MG63 (cell line): Measurements from ENCODE around the gene IL17C. TPM values are rescaled to one million over a fixed set of nuclear protein-coding genes. Genes with fewer than 3 reads are reported as not detected.

ENCODE experiments used
- DNase-seq: peaks from one replicate; pipeline ENCODE4 v3.0.0-alpha.2; 2020
- H3K27me3 ChIP-seq: fragments of 250-450 bp; sonication (Bioruptor Pico); 2 replicates; pipeline ENCODE4 v1.5.1; 2020; ENCODE audit warnings: mild to moderate bottlenecking, moderate library complexity
- H3K36me3 ChIP-seq: fragments of 250-450 bp; sonication (Bioruptor Pico); 2 replicates; pipeline ENCODE4 v1.5.1; 2020; ENCODE audit warnings: mild to moderate bottlenecking, moderate library complexity
- H3K4me3 ChIP-seq: fragments of 250-450 bp; sonication (Bioruptor Pico); 2 replicates; pipeline ENCODE4 v1.5.1; 2020; ENCODE audit warnings: mild to moderate bottlenecking, moderate library complexity
- H3K9me3 ChIP-seq: fragments of 250-450 bp; sonication (Bioruptor Pico); 2 replicates; pipeline ENCODE4 v1.5.1; 2020; ENCODE audit warnings: mild to moderate bottlenecking, moderate library complexity
- total RNA-seq: library from RNA; depleted of rRNA; stranded (reverse); fragments of >200 nt; shearing (Covaris generic); gene quantifications from 2 replicates; pipeline ENCODE4 v1.2.3, GENCODE V29; 2014; ENCODE audit warnings: low replicate concordance; rRNA removed

Gene IL17C, protein sequence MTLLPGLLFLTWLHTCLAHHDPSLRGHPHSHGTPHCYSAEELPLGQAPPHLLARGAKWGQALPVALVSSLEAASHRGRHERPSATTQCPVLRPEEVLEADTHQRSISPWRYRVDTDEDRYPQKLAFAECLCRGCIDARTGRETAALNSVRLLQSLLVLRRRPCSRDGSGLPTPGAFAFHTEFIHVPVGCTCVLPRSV
- not detected in 2 replicates for total RNA-seq

GRCh38 chr16:88638323-88639230, at the start of gene IL17C:
Gene IL17C, plus strand, starts transcription at chr16:88638572. Its CDS starts 70 bp downstream, at chr16:88638642.
- no peak within 1 kb of the TSS for H3K4me3 ChIP-seq
- no peak for DNase-seq

DNA sequence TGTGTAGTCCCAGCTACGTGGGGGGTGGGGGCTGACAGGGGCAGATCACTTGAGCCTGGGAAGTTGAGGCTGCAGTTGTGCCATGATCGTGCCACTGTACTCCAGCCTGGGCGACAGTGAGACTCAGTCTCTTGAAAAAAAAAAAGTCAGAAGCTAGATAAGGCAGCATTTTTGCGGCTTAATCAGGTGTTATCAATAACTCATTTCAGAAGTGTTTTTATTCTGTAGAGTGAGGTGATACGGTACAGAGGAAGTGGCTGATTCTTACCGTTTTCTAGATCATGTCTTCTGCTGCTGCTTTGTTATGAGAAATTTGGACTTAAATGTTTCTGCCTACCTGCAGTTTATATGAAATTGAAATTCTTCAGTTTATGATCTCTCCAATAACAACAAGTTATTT, 49.6 kb upstream of the IL17C start:
- H3K27me3 ChIP-seq: no peaks in the 10 kb centered on the region
- DNase-seq: no peak
- H3K4me3 ChIP-seq: no peak overlapping the region
- no peaks in the 10 kb centered on the region for H3K9me3 ChIP-seq
- peaks cover 2% of the 10 kb centered on the region; the same call in 1 of the 2 replicates for H3K36me3 ChIP-seq

More at GRCh38 chr16:88638323-88639230, at the start of gene IL17C:
- no peaks in the 10 kb centered on the region for H3K27me3 ChIP-seq
- H3K9me3 ChIP-seq: no peaks in the 10 kb centered on the region
- H3K36me3 ChIP-seq: no peaks in the 10 kb centered on the region

- H3K27me3 ChIP-seq: no peaks in the 10 kb centered on the region
- DNase-seq: no peak
- H3K4me3 ChIP-seq: no peak overlapping the region
- H3K9me3 ChIP-seq: no peaks in the 10 kb centered on the region
- H3K36me3 ChIP-seq: peaks cover 2% of the 10 kb centered on the region; the same call in 1 of the 2 replicates
These were observed 48.9 kb upstream of the IL17C start for GRCh38 chr16:88589441-88589840.

DNA sequence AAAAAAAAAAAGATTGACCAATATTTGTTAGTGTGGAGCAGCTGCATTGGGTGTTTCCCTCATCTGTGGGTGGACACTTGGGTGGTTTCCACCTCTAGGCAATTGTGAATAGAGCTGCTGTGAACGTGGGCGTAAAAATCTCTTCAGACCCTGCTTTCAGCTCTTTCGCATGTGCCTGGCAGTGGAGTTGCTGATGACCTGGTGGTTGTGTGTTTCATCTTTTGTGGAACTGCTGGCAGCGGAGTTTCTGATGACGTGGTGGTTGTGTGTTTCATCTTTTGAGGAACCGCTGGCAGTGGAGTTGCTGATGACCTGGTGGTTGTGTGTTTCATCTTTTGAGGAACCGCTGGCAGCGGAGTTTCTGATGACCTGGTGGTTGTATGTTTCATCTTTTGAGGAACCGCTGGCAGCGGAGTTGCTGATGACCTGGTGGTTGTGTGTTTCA, 46.8 kb upstream of the IL17C start:
- H3K9me3 ChIP-seq: no peaks in the 10 kb centered on the region
- H3K27me3 ChIP-seq: no peaks in the 10 kb centered on the region
- no peak for DNase-seq
- H3K36me3 ChIP-seq: no peaks in the 10 kb centered on the region
- H3K4me3 ChIP-seq: no peak overlapping the region

- no peaks in the 10 kb centered on the region for H3K36me3 ChIP-seq
- H3K9me3 ChIP-seq: no peaks in the 10 kb centered on the region
- H3K4me3 ChIP-seq: no peak overlapping the region
- no peak for DNase-seq
- H3K27me3 ChIP-seq: no peaks in the 10 kb centered on the region
These were observed 45.3 kb upstream of the IL17C start for GRCh38 chr16:88593061-88593460.

DNA sequence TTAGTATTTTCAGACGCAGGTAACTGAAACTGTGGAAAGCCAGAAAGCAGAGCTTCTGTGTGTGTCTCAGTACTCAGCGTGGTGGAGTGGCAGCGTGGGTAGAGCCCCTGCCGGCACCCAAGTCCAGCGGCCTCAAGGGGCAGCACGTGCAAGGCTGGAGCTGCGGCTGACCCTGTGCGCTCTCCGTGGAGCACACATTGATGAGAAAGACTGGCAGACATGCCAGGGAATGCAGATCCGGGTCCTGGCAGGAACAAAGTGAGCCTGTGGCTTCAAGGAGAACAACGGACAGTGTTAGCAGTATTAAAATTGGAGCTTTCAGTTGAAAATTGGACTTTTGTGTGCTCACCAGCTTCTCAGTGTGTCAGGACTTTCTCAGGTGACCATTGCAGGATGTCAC, 44.9 kb upstream of the IL17C start:
- H3K27me3 ChIP-seq: no peaks in the 10 kb centered on the region
- no peaks in the 10 kb centered on the region for H3K36me3 ChIP-seq
- H3K4me3 ChIP-seq: no peak overlapping the region
- DNase-seq: no peak
- H3K9me3 ChIP-seq: no peaks in the 10 kb centered on the region

- no peaks in the 10 kb centered on the region for H3K27me3 ChIP-seq
- 0 out of 2 replicates have a peak, but pooled peaks cover 2% of the 10 kb centered on the region for H3K36me3 ChIP-seq
- no peak overlapping the region for H3K4me3 ChIP-seq
- no peak for DNase-seq
- H3K9me3 ChIP-seq: no peaks in the 10 kb centered on the region
These were observed 44.5 kb upstream of the IL17C start for GRCh38 chr16:88593910-88594309.

DNA sequence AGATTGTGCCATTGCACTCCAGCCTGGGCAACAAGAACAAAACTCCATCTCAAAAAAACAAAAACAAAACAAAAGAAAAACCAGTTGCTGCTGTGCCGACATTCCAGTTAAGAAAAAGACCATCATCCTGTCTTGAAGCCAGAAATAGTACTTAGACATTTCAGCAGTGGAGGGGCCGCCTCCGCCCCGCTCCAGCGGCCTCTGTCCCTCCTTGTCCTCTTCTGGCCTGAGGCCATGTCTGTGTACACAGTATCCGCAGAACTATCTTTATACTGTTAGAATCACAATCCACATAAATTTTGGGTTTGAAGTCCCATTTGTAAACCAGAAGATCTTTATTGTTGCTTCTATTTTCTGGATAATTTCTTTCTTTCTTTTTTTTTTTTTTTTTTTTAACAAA, 43.3 kb upstream of the IL17C start:
- DNase-seq: no peak
- Histone ChIP-seq H3K9me3 (no peaks in the 10 kb centered on the region), H3K4me3 (no peak overlapping the region), H3K36me3 (peaks cover 5% of the 10 kb centered on the region; the same call in 1 of the 2 replicates), H3K27me3 (no peaks in the 10 kb centered on the region)

DNA sequence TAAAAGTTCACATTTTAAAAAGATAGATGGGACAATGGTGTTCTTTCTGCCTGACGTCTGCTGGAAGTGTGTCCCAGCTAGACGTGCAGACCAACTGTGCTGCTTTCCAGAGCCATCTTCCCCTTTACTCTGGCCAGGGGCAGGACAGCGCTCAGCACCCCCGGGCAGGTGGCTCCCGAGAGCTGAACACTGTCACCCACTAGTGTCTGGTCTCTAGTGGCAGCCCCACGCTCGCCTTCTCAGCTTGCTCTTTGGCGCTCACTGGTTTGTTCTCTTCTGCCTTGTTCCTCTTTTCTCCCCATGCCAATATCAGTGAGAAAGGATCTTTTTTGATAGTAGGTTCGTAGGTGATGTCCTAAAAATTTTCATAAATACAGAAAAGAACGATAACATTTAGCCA, 42.5 kb upstream of the IL17C start:
- no peaks in the 10 kb centered on the region for H3K9me3 ChIP-seq
- no peaks in the 10 kb centered on the region for H3K27me3 ChIP-seq
- no peak overlapping the region for H3K4me3 ChIP-seq
- no peak for DNase-seq
- peaks cover 9% of the 10 kb centered on the region; the same call in 1 of the 2 replicates for H3K36me3 ChIP-seq

GRCh38 chr16:88596483-88596882, 41.9 kb upstream of the IL17C start:
- DNase-seq: no peak
- Histone ChIP-seq H3K36me3 (peaks cover 9% of the 10 kb centered on the region; the same call in 1 of the 2 replicates), H3K27me3 (no peaks in the 10 kb centered on the region), H3K9me3 (no peaks in the 10 kb centered on the region), H3K4me3 (no peak overlapping the region)

GRCh38 chr16:88597856-88598491, 40.4 kb upstream of the IL17C start:
- Histone ChIP-seq H3K9me3 (no peaks in the 10 kb centered on the region), H3K27me3 (no peaks in the 10 kb centered on the region), H3K36me3 (peaks cover 9% of the 10 kb centered on the region; the same call in 1 of the 2 replicates), H3K4me3 (no peak overlapping the region)
- no peak for DNase-seq

DNA sequence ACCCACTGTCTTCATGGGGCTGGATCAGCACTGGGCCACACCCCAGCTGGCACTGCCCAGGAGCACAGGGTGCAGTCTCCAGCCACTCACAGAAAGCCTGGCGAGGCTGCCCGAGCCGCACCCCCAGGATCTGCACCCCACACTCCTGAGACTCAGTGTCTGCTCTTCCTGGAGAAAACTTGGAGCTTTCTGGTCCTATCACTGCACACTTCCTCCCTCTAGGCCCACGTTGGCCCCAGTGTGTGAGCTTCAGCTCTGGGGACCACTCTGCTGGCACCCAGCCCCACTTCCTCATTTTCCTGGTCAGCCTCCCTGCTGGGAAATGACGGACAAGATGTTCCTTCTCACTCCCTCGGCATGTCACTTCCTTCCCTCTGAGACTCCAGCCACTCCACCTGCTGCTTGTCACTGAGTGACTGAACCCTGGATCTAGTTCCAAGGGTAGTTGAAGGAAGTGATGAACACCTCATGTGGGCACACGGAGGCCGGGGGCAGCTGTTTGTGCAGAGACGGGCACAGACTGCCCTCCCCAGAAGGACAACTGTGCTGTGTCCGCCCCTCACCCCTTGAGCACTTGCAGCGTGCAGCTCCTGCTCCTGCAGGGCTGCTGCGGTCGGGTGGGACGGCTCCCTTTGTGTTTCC, 39.2 kb upstream of the IL17C start:
- Histone ChIP-seq H3K27me3 (no peaks in the 10 kb centered on the region), H3K9me3 (no peaks in the 10 kb centered on the region), H3K36me3 (peaks cover 13% of the 10 kb centered on the region; the same call in 1 of the 2 replicates), H3K4me3 (no peak overlapping the region)
- DNase-seq: no peak

DNA sequence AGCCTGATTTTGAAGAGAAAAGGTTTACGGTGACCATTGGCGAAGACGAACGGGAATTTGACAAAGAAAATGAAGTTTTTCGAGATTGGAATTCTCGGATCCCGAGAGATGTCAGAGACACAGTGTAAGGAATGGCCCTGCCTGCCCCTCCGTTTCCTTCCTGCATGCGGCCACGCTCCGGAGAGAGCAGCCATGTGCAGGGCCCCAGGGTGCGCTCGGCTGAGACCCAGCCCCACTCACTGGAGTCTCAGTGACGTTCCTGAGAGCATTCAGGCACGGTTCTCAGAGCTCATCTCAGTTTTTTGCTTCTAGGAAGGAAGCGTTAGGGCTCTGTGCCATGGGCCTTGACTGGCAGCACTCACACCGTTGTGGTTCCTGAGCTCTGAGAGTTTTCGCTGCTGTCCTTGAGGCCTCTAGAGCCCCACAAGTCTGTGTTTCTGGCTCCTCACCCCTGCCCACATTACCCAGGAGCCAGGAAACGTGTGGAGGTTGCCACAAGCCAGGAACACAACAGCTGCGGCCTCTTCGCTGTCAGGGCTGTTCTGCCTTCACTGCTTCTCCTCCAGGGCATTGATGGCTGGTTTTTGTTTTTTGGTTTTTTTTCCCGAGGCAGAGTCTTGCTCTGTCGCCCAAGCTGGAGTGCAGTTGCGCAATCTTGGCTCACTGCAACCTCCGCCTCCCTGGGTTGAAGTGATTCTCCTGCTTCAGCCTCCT, 38.4 kb upstream of the IL17C start:
- H3K27me3 ChIP-seq: no peaks in the 10 kb centered on the region
- peaks cover 13% of the 10 kb centered on the region; the same call in 1 of the 2 replicates for H3K36me3 ChIP-seq
- no peaks in the 10 kb centered on the region for H3K9me3 ChIP-seq
- DNase-seq: no peak
- H3K4me3 ChIP-seq: no peak overlapping the region

- H3K9me3 ChIP-seq: no peaks in the 10 kb centered on the region
- no peak overlapping the region for H3K4me3 ChIP-seq
- H3K36me3 ChIP-seq: peaks cover 13% of the 10 kb centered on the region; the same call in 1 of the 2 replicates
- no peak for DNase-seq
- H3K27me3 ChIP-seq: no peaks in the 10 kb centered on the region
These were observed 37.9 kb upstream of the IL17C start for GRCh38 chr16:88600539-88600896.

DNA sequence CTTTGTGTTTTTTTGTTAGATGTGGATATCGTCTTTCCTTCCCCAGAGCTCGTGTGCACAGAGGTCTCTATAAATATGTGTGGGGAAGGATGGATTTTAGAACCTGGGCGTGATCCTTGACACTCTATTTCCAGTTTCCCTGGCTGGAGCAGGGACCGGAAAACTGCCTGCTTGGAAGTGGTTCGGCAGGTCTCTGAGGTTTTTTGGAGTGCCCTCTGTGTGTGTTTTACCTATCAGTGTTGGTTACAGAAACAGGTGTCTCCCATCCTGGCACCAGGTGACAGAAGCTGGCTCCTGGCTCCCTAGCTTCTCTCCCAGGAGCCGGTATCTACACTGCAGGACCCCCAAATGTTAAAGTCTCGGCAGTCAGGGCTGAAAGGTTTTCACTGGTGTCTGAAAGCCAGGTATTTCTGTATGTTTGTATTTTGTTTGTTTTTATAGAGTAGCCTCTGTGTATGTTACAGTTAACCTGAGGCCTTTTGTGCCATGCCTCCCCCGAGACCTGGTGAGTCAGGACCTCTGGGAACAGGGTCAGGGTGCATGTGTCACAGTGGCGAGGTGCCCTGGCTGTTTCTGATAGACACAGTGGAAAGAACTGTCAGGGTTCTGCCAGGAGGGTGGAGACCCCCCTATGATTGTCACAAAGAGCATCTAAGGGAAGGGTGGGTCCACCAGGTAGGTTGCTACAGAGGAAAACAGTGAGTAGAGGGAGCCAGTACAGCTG, 36.9 kb upstream of the IL17C start:
- no peak for DNase-seq

More for the DNA sequence above, 36.9 kb upstream of the IL17C start:
- Histone ChIP-seq H3K36me3 (peaks cover 13% of the 10 kb centered on the region; the same call in 1 of the 2 replicates), H3K4me3 (no peak overlapping the region), H3K9me3 (no peaks in the 10 kb centered on the region), H3K27me3 (no peaks in the 10 kb centered on the region)
